AG04450 (cell line): ENCODE data around the gene EFHC2. TPM values are rescaled to one million over a fixed set of nuclear protein-coding genes. Genes with fewer than 3 reads are reported as not detected.

Experiments used
- CTCF ChIA-PET: fragments of 300-600, 350-600 bp; formaldehyde crosslinking; extraction: SDS; loops from one replicate; lab custom pipeline; 2022; ENCODE audit warnings: antibody characterized with exemption, inconsistent platforms; lab: Charles Lee
- POLR2A ChIA-PET: fragments of 350-600 bp; formaldehyde crosslinking; extraction: SDS; loops from one replicate; lab custom pipeline; 2021; ENCODE audit warnings: antibody characterized with exemption, inconsistent platforms; lab: Yijun Ruan, JAX
- DNase-seq: peaks from one replicate; pipeline ENCODE4 v3.0.0-alpha.2; 2011; ENCODE audit warnings: low read depth, low spot score
- H3K27ac ChIP-seq: one replicate; pipeline ENCODE4 v1.5.1; 2012; ENCODE audit warnings: low read depth, low read length, control low read depth
- H3K27me3 ChIP-seq: one replicate; pipeline ENCODE4 v1.6.0; 2012; ENCODE audit warnings: low read length; ENCODE audit not compliant: control insufficient read depth, insufficient read depth
- H3K4me3 ChIP-seq: 2 replicates; pipeline ENCODE4 v1.5.1; 2011; ENCODE audit warnings: mild to moderate bottlenecking, low read depth, low read length, control low read depth
- H3K9me3 ChIP-seq: 2 replicates; pipeline ENCODE4 v1.5.1; 2012; ENCODE audit warnings: low read length; ENCODE audit not compliant: control insufficient read depth, insufficient read depth
- CTCF ChIP-seq: IDR thresholded peaks from 2 replicates; pipeline ENCODE4 v1.5.1; 2011; ENCODE audit warnings: low read depth, low read length, control low read depth, inconsistent platforms
- polyA plus RNA-seq: library from polyadenylated mRNA; depleted of rRNA; stranded (reverse); fragments of >200 nt; gene quantifications from 2 replicates; pipeline ENCODE4 v1.2.3, GENCODE V29; 2011

The EFHC2 gene
- polyA plus RNA-seq, 1 experiment, result 0.42 TPM

DNA sequence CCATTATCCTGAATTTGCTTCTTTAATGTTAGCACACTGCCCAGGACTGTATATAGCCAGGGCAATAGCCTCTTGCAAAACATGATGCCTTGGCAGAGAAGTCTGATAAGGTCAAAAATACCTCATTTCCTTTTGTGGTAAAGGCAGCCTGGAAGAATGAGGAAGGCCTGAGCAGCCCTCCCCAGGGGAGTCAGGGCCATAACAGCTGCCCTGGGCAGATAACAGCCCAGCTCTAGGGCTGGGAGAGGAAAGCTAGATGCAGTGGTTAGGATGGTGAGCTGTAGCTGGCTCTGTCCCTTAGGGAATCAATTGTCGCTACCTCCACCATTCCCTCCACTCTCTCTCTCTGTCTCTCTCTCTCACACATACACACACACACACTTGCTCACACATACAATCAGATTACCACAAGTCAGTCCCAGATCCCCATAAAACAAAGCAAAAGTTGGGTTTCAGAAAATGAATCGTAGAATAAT is 29.2 kb downstream of the EFHC2 start:
- CTCF ChIA-PET, result no interaction called here
- DNase-seq, result peak; percentile 0

GRCh38 chrX:44312421-44312820 is 31.1 kb downstream of the EFHC2 start:
- no peaks in the 10 kb centered on the region for H3K27me3 ChIP-seq
- no peak for TF ChIP-seq CTCF
- no peaks in the 10 kb centered on the region; the same call in 1 of the 2 replicates for H3K9me3 ChIP-seq
- H3K27ac ChIP-seq, result no peak overlapping the region
- ChIA-PET CTCF (interaction anchor here (0.6 kb wide), 1 partner anchor 750 kb away, joined by 5 read pairs; no protein-coding TSS in a partner anchor), POLR2A (no interaction called here)
- no peak overlapping the region for H3K4me3 ChIP-seq
- DNase-seq, result no peak

More for the DNA sequence above, 29.2 kb downstream of the EFHC2 start:
- POLR2A ChIA-PET, result interaction anchor here (0.5 kb wide), 1 partner anchor 61 kb away, joined by 3 read pairs; no protein-coding TSS in a partner anchor
- Histone ChIP-seq H3K27me3 (no peaks in the 10 kb centered on the region), H3K27ac (no peak overlapping the region), H3K9me3 (no peaks in the 10 kb centered on the region; the same call in 1 of the 2 replicates), H3K4me3 (no peak overlapping the region)
- no peak for TF ChIP-seq CTCF

- Histone ChIP-seq H3K27ac (no peak overlapping the region), H3K27me3 (no peaks in the 10 kb centered on the region), H3K4me3 (no peak overlapping the region), H3K9me3 (no peaks in the 10 kb centered on the region; the same call in 1 of the 2 replicates)
- no peak for DNase-seq
- POLR2A ChIA-PET, result no interaction called here
- TF ChIP-seq CTCF, result no peak
- CTCF ChIA-PET, result no interaction called here
Measured at GRCh38 chrX:44310227-44310626, 33.2 kb downstream of the EFHC2 start.

DNA sequence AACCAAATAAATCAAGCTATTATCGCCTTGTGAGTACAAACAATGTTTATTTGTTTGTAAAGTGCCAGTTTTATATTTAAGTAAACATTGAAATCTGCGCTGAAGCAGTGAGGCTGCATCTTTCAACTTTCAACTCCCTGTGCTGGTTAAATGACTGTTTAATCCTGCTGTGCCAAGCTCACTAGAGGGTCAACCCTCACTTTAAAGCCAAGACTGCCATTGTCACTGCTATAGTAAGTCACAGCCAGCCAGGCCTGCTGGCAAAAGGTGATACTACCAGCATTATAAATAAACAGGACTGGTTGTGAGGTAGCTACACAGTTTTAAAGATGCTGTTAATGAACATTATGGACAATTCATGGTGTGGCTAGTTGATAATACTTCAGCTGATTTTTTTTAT is 34.6 kb downstream of the EFHC2 start:
- H3K27ac ChIP-seq, result no peak overlapping the region
- H3K27me3 ChIP-seq, result no peaks in the 10 kb centered on the region
- no peak overlapping the region for H3K4me3 ChIP-seq
- TF ChIP-seq CTCF, result no peak
- POLR2A ChIA-PET, result no interaction called here
- CTCF ChIA-PET, result no interaction called here
- H3K9me3 ChIP-seq, result no peaks in the 10 kb centered on the region; the same call in 1 of the 2 replicates
- no peak for DNase-seq

DNA sequence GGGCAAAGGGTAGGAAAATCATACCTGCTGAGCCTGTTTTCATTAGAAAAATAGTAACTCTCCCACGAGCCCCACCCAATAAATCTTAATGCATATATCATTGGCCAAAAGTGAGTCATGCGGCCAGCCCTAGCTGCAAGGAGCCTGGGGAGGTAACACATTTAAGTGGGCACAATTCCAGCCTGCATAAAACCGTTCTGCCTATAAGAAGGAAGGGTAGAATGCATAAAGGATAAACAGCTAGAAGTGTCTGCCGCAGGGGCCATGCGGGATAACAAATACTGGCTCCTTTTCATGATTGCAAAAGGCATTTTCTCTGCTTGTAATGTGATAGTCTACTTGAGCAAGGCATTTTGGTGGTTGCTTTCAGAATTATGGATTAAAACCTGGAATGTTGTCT is 37.1 kb downstream of the EFHC2 start:
- Histone ChIP-seq H3K9me3 (no peaks in the 10 kb centered on the region; the same call in 1 of the 2 replicates), H3K27me3 (no peaks in the 10 kb centered on the region), H3K4me3 (no peak overlapping the region), H3K27ac (no peak overlapping the region)
- TF ChIP-seq CTCF, result no peak
- POLR2A ChIA-PET, result no interaction called here
- peak; percentile 0 for DNase-seq
- CTCF ChIA-PET, result no interaction called here
